Ovary (tissue), 3 donors: ENCODE measurements around the gene MAP4.

ENCODE experiments used
- CTCF ChIP-seq, 3 donors: fragments of 450-650 bp in 2 of 3; fragments of 200-600 bp in 1 of 3; IDR thresholded peaks; one replicate each; pipeline versions ENCODE4 v1.5.1 to v1.8.0; 2016 to 2022; ENCODE audit warnings: antibody characterized with exemption in 3 of 3, mild to moderate bottlenecking in 1 of 3
- EP300 ChIP-seq: sonication (generic); formaldehyde crosslinking; IDR thresholded peaks from one replicate; pipeline ENCODE4 v1.6.1; 2017; ENCODE audit warnings: antibody characterized with exemption
- POLR2A ChIP-seq: fragments of 450-650 bp; IDR thresholded peaks from one replicate; pipeline ENCODE4 v1.6.1; 2017; ENCODE audit warnings: antibody characterized with exemption, mild to moderate bottlenecking, moderate library complexity
- donor health status: DM: no; HTN: no; CAD: no.

GRCh38 chr3:48057521-48057920, 41.3 kb upstream of the MAP4 start:
- TF ChIP-seq CTCF (IDR thresholded peaks at IDR 0.05): no peak
- TF ChIP-seq POLR2A: no peak
- TF ChIP-seq EP300: no peak
